ENCODE measurements around the gene CCL28.
"Not testable (repeated sequence)": the region's sequence is repeated elsewhere in the genome, so short reads cannot be mapped to it uniquely, and the experiment has no call there.

CCL28 gene

GRCh38 chr5:43412156-43412555 lies at the start of gene CCL28:
Gene CCL28 (minus strand): TSS chr5:43412391. CDS start chr5:43412316, 75 bp downstream.
- no peak for DNase-seq (ENCODE audit: low read depth in 2 of 3, low spot score in 2 of 3)

GRCh38 chr5:43461066-43461465 lies 48.9 kb upstream of the CCL28 start:
- DNase-seq (ENCODE audit: low read depth in 2 of 3, low spot score in 2 of 3): no peak

GRCh38 chr5:43456556-43456955 lies 44.4 kb upstream of the CCL28 start:
- DNase-seq (ENCODE audit: low read depth in 2 of 3, low spot score in 2 of 3): no peak

- DNase-seq (ENCODE audit: low read depth in 2 of 3, low spot score in 2 of 3): not testable (repeated sequence)
Observed at GRCh38 chr5:43441575-43441974, 29.4 kb upstream of the CCL28 start.

GRCh38 chr5:43437062-43437660 lies 25.0 kb upstream of the CCL28 start:
- DNase-seq (ENCODE audit: low read depth in 2 of 3, low spot score in 2 of 3): no peak

GRCh38 chr5:43433382-43433781 lies 21.2 kb upstream of the CCL28 start:
- no peak for DNase-seq (ENCODE audit: low read depth in 2 of 3, low spot score in 2 of 3)

GRCh38 chr5:43432486-43433375 lies 20.5 kb upstream of the CCL28 start:
- no peak for DNase-seq (ENCODE audit: low read depth in 2 of 3, low spot score in 2 of 3)

- DNase-seq (ENCODE audit: low read depth in 2 of 3, low spot score in 2 of 3): no peak
Observed at GRCh38 chr5:43429706-43430105, 17.5 kb upstream of the CCL28 start.

- DNase-seq (ENCODE audit: low read depth in 2 of 3, low spot score in 2 of 3): no peak
Observed at GRCh38 chr5:43429016-43429415, 16.8 kb upstream of the CCL28 start.

GRCh38 chr5:43427306-43427705 lies 15.1 kb upstream of the CCL28 start:
- DNase-seq (ENCODE audit: low read depth in 2 of 3, low spot score in 2 of 3): no peak

GRCh38 chr5:43425983-43426382 lies 13.8 kb upstream of the CCL28 start:
- no peak for DNase-seq (ENCODE audit: low read depth in 2 of 3, low spot score in 2 of 3)

- DNase-seq (ENCODE audit: low read depth in 2 of 3, low spot score in 2 of 3): not testable (repeated sequence)
Observed at GRCh38 chr5:43423086-43423485, 10.9 kb upstream of the CCL28 start.

- DNase-seq (ENCODE audit: low read depth in 2 of 3, low spot score in 2 of 3): no peak
Observed at GRCh38 chr5:43422143-43422542, 10.0 kb upstream of the CCL28 start.

- DNase-seq (ENCODE audit: low read depth in 2 of 3, low spot score in 2 of 3): no peak
Observed at GRCh38 chr5:43421450-43422133, 9.4 kb upstream of the CCL28 start.

- no peak for DNase-seq (ENCODE audit: low read depth in 2 of 3, low spot score in 2 of 3)
Observed at GRCh38 chr5:43420241-43420640, 8.1 kb upstream of the CCL28 start.

- DNase-seq (ENCODE audit: low read depth in 2 of 3, low spot score in 2 of 3): no peak
Observed at GRCh38 chr5:43418561-43418960, 6.4 kb upstream of the CCL28 start.

GRCh38 chr5:43416803-43417394 lies 4.7 kb upstream of the CCL28 start:
- DNase-seq (ENCODE audit: low read depth in 2 of 3, low spot score in 2 of 3): no peak

- no peak for DNase-seq (ENCODE audit: low read depth in 2 of 3, low spot score in 2 of 3)
Observed at GRCh38 chr5:43415935-43416802, 4.0 kb upstream of the CCL28 start.

GRCh38 chr5:43413966-43414365 lies 1.8 kb upstream of the CCL28 start:
- DNase-seq (ENCODE audit: low read depth in 2 of 3, low spot score in 2 of 3): no peak

GRCh38 chr5:43412644-43413043 lies 453 bp upstream of the CCL28 start:
- no peak for DNase-seq (ENCODE audit: low read depth in 2 of 3, low spot score in 2 of 3)

- DNase-seq (ENCODE audit: low read depth in 2 of 3, low spot score in 2 of 3): no peak
Observed at GRCh38 chr5:43411495-43411894, 696 bp downstream of the CCL28 start.

All from activated CD8-positive, alpha-beta memory T cell treated with anti-CD3 and anti-CD28 coated beads for 48 hours (primary cell).